Parathyroid adenoma (tissue), 2 donors: ENCODE measurements around the gene HMX1.

Source experiments
- H2AFZ ChIP-seq: fragments of 300-600 bp; sonication (generic); one replicate; pipeline ENCODE4 v1.7.0; 2017; ENCODE audit warnings: antibody characterized with exemption, mild to moderate bottlenecking
- H3K27ac ChIP-seq: fragments of 300-600 bp; sonication (generic); one replicate; pipeline ENCODE4 v1.7.0; 2017
- H3K27me3 ChIP-seq: fragments of 300-600 bp; sonication (generic); one replicate; pipeline ENCODE4 v1.7.0; 2017; ENCODE audit warnings: low read length; ENCODE audit not compliant: control insufficient read depth, insufficient read depth
- H3K36me3 ChIP-seq: fragments of 300-600 bp; sonication (generic); one replicate; pipeline ENCODE4 v1.7.0; 2017; ENCODE audit warnings: low read length; ENCODE audit not compliant: control insufficient read depth, insufficient read depth
- H3K4me1 ChIP-seq: fragments of 300-600 bp; sonication (generic); one replicate; pipeline ENCODE4 v1.7.0; 2017; ENCODE audit warnings: control low read depth
- H3K4me2 ChIP-seq: fragments of 300-600 bp; sonication (generic); one replicate; pipeline ENCODE4 v1.7.0; 2017; ENCODE audit warnings: low read length
- H3K4me3 ChIP-seq: fragments of 300-600 bp; sonication (generic); one replicate; pipeline ENCODE4 v1.7.0; 2017; ENCODE audit warnings: low read depth, low read length
- H3K79me2 ChIP-seq: fragments of 300-600 bp; sonication (generic); one replicate; pipeline ENCODE4 v1.7.0; 2017; ENCODE audit warnings: control low read depth
- H3K9ac ChIP-seq: fragments of 300-600 bp; sonication (generic); one replicate; pipeline ENCODE4 v1.7.0; 2017; ENCODE audit warnings: mild to moderate bottlenecking
- H3K9me3 ChIP-seq: fragments of 300-600 bp; sonication (generic); one replicate; pipeline ENCODE4 v1.7.0; 2017; ENCODE audit warnings: low read length; ENCODE audit not compliant: control insufficient read depth
- CTCF ChIP-seq: fragments of 300-600 bp; sonication (generic); IDR thresholded peaks from one replicate; pipeline ENCODE4 v1.7.0; 2017; ENCODE audit warnings: antibody characterized with exemption, mild to moderate bottlenecking
- donor health status: primary hyperparathyroidism.

The HMX1 gene

GRCh38 chr4:8831221-8832112 lies 40.2 kb downstream of the HMX1 start:
- no peak for TF ChIP-seq CTCF

GRCh38 chr4:8830611-8831200 lies 40.9 kb downstream of the HMX1 start:
- Histone ChIP-seq H3K79me2 (no peaks in the 10 kb centered on the region), H3K36me3 (no peaks in the 10 kb centered on the region), H3K4me3 (no peak overlapping the region), H3K9ac (no peak overlapping the region), H3K27ac (no peak overlapping the region), H3K27me3 (no peaks in the 10 kb centered on the region), H3K4me1 (no peaks in the 10 kb centered on the region), H3K4me2 (no peak overlapping the region), H2AFZ (no peak overlapping the region), H3K9me3 (no peaks in the 10 kb centered on the region)
- TF ChIP-seq CTCF = no peak

More at GRCh38 chr4:8831221-8832112, 40.2 kb downstream of the HMX1 start:
- H3K9me3 ChIP-seq = no peaks in the 10 kb centered on the region
- no peaks in the 10 kb centered on the region for H3K36me3 ChIP-seq
- no peaks in the 10 kb centered on the region for H3K4me1 ChIP-seq
- no peak overlapping the region for H2AFZ ChIP-seq
- H3K27ac ChIP-seq = no peak overlapping the region
- H3K4me2 ChIP-seq = no peak overlapping the region
- H3K79me2 ChIP-seq = no peaks in the 10 kb centered on the region
- no peaks in the 10 kb centered on the region for H3K27me3 ChIP-seq
- H3K9ac ChIP-seq = no peak overlapping the region
- H3K4me3 ChIP-seq = no peak overlapping the region

DNA sequence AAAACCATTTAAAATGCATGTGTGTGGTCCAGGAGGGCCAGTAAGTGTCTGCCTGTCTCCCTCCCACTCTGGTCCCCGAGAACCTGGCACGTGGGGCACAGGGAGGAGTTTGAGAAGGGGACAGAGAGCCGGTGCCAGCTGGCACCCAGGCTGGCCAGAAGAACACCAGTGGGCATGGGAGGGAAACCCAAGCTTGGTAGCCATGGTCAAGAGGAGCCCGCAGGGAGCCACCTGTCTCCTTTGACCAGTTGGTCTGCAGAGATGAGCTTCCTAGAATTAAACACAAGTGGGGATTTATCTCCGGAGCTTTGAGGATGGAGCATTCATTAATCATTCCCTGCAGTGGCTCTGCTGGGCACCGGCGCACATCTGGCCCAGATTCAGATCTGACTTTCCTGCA lies 41.6 kb downstream of the HMX1 start:
- Histone ChIP-seq H3K9ac (no peak overlapping the region), H3K4me1 (no peaks in the 10 kb centered on the region), H3K4me3 (no peak overlapping the region), H3K27ac (no peak overlapping the region), H3K9me3 (no peaks in the 10 kb centered on the region), H3K4me2 (no peak overlapping the region), H3K27me3 (no peaks in the 10 kb centered on the region), H3K79me2 (no peaks in the 10 kb centered on the region), H3K36me3 (no peaks in the 10 kb centered on the region), H2AFZ (no peak overlapping the region)
- TF ChIP-seq CTCF = no peak

- no peak overlapping the region for H3K27ac ChIP-seq
These were observed 42.1 kb downstream of the HMX1 start for GRCh38 chr4:8829584-8829983.

More at GRCh38 chr4:8829584-8829983, 42.1 kb downstream of the HMX1 start:
- H3K4me3 ChIP-seq = no peak overlapping the region
- H3K36me3 ChIP-seq = no peaks in the 10 kb centered on the region
- no peaks in the 10 kb centered on the region for H3K27me3 ChIP-seq
- no peaks in the 10 kb centered on the region for H3K9me3 ChIP-seq
- no peak for TF ChIP-seq CTCF
- no peaks in the 10 kb centered on the region for H3K79me2 ChIP-seq
- H2AFZ ChIP-seq = no peak overlapping the region
- no peak overlapping the region for H3K4me2 ChIP-seq
- no peak overlapping the region for H3K9ac ChIP-seq
- H3K4me1 ChIP-seq = no peaks in the 10 kb centered on the region
